ENCODE data around the gene NPHS2. TPM values are rescaled to one million over a fixed set of nuclear protein-coding genes. Genes with fewer than 3 reads are reported as not detected.

The NPHS2 gene
- 0.38 TPM in 1 of 2 replicates, not detected in the other for total RNA-seq

DNA sequence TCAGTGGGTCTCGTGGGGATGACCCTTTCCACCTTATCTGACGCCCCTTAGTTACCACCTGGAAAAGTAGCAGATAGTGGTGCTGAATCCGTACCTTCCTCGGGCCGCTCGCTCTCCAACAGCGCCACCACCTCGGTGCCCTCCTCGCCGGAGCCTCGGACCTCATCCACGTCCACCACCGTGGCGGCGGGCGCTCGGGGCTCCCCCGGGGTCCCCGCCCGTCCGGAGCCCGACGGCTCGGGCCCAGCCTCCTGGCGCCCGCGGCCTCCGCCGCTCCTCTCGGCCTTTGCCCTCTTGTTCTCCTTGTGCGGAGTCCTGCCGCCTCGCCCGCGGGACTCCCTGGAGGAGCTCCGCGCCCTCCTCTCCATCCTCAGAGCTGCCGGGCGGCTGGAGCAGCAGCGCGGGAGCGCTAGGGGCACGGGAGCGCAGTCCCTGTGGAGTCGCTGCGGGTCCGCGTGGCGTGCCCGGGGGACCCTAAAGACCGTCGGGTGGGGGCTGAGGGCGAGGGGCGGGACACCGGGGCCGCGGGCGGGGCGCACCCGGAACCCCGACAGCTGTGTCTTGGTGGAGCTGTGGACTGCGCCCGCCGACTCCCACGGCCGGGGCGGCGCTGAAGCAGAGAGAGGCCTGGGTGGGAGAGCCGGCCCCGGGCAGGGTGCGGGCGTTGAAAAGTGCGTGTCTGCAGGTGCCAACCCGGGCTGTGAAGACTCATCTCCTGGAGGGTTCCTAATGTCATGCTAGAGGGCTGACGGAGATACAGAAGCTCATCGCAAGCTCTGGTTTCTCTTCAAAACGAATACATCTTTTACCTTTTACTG, at the start of gene NPHS2:
Gene NPHS2 (minus strand): TSS at position 452 of the 818 bp plus-strand sequence. CDS start 84 bp downstream, at position 368.

DNA sequence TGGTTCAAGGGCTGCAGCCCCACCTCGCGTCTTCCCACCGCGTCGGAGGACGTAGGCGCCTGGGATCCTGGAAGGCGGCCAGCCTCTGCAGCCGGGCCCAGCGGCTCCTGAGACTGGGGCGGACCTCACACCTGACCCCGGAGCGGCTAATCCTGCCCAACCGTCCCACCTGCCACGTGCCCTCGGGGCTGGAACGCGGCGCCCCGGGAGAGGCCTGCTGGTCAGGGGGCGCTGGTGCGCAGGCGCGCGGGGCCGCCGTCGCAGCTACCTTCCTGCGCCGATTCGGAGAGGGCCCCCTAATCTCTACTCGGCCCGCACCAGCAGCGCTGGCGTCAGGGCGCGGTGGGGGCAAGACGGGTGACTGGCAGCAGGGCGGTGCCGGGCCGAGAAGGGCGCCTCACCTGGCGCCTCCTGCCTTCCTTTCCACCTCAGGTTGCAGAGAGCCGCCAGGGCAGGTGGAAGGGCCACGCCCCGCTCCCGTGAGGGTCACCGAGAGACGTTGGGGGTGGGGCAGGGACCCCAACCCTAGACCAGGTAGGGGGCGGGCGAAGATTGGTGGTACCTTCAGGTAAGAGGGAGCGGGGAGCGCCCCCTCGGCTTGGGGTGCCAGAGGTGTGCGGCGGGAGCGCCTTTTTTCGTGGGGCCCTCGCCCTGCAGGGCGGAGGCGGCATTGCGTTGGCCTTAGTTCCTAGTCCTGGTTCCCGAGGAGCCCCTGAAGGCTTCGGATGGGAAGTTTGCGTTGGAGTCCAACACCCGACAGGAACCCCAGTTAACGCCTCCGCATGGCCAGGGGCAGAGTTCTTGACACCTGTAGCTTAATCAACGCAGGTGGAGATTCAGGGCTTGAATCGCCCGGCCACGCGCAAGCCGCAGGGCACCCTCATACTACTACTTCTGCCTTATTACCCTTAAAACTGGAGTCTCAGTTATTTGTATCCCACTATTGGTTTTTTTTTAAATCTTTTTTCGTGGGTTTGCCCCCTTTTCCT, 16.1 kb upstream of the NPHS2 start, which contains the start of gene TDRD5:
Gene TDRD5 (plus strand): TSS at position 241 of the 989 bp plus-strand sequence. CDS start 784 bp downstream, outside the sequence.

Other genes with a start within 250 kb of the NPHS2 start
- 0.25 and 0.33 TPM in 2 replicates for gene AXDND1, start 210.0 kb downstream of the NPHS2 start, total RNA-seq
- not detected in 2 replicates for gene TDRD5, start 15.9 kb upstream of the NPHS2 start, total RNA-seq
- gene FAM163A, start 167.3 kb upstream of the NPHS2 start, total RNA-seq, result not detected in 2 replicates

Measured in mesangial cell (primary cell).